SK-N-SH (cell line): ENCODE measurements around the gene FBXL7. TPM values are rescaled to one million over a fixed set of nuclear protein-coding genes. Genes with fewer than 3 reads are reported as not detected.

ENCODE experiments used
- CTCF ChIA-PET: fragments of 300-600, 350-600 bp; formaldehyde crosslinking; extraction: SDS; loops from one replicate; lab custom pipeline; 2021; lab: Yijun Ruan, JAX
- POLR2A ChIA-PET: fragments of 350-600 bp; sonication (Branson Sonifier 250); formaldehyde crosslinking; extraction: SDS; loops from one replicate; lab custom pipeline; 2020; ENCODE audit warnings: antibody characterized with exemption, inconsistent platforms; lab: Yijun Ruan, JAX
- DNase-seq: peaks from one replicate; pipeline ENCODE4 v3.0.0; 2012
- H2AFZ ChIP-seq: fragments of 200-600 bp; sonication (generic); 2 replicates; pipeline ENCODE4 v1.8.1; 2016; ENCODE audit warnings: antibody characterized with exemption, mild to moderate bottlenecking, low read depth
- H3F3A ChIP-seq: fragments of 200-600 bp; sonication (generic); replicated peaks from 2 replicates; pipeline ENCODE3; 2016; ENCODE audit warnings: antibody characterized with exemption, mild to moderate bottlenecking; ENCODE audit not compliant: insufficient read depth
- H3K27ac ChIP-seq, 2 experiments: fragments of 200-500 bp in 1 of 2; fragments of 200-600 bp in 1 of 2; sonication (Bioruptor generic) in 1 of 2; sonication (generic), shearing (Covaris generic) in 1 of 2; 2 replicates each; pipeline versions ENCODE4 v1.5.1 to v1.6.1; 2014 to 2016; ENCODE audit warnings: low read depth in 2 of 2, inconsistent platforms in 1 of 2, low read length in 1 of 2, mild to moderate bottlenecking in 1 of 2, mixed read lengths in 1 of 2
- H3K27me3 ChIP-seq: fragments of 200-600 bp; sonication (generic), shearing (Covaris generic); 2 replicates; pipeline ENCODE4 v1.6.1; 2016; ENCODE audit warnings: mixed run types; ENCODE audit not compliant: insufficient read depth
- H3K36me3 ChIP-seq, 2 experiments: fragments of 200-500 bp in 1 of 2; fragments of 200-600 bp in 1 of 2; sonication (Bioruptor generic) in 1 of 2; sonication (generic) in 1 of 2; replicated peaks in 1 of 2; 2 replicates each; pipeline versions ENCODE3 to v1.5.1; 2014 to 2016; ENCODE audit warnings: low read length in 1 of 2, mild to moderate bottlenecking in 1 of 2; ENCODE audit not compliant: insufficient read depth in 2 of 2, control insufficient read depth in 1 of 2
- H3K4me1 ChIP-seq, 2 experiments: fragments of 200-500 bp in 1 of 2; fragments of 200-600 bp in 1 of 2; sonication (Bioruptor generic) in 1 of 2; sonication (generic), shearing (Covaris generic) in 1 of 2; 2 replicates each; pipeline versions ENCODE4 v1.5.1 to v1.6.1; 2014 to 2016; ENCODE audit warnings: low read depth in 1 of 2, low read length in 1 of 2, mixed run types in 1 of 2; ENCODE audit not compliant: insufficient read depth in 2 of 2, control insufficient read depth in 1 of 2
- H3K4me2 ChIP-seq: fragments of 200-600 bp; sonication (generic), shearing (Covaris generic); 2 replicates; pipeline ENCODE4 v1.6.1; 2017; ENCODE audit warnings: mixed run types
- H3K4me3 ChIP-seq, 2 experiments: fragments of 200-500 bp in 1 of 2; fragments of 200-600 bp in 1 of 2; sonication (Bioruptor generic) in 1 of 2; sonication (generic), shearing (Covaris generic) in 1 of 2; 2 replicates each; pipeline versions ENCODE4 v1.5.1 to v1.8.1; 2014 to 2016; ENCODE audit warnings: low read depth in 2 of 2, inconsistent platforms in 1 of 2, low read length in 1 of 2, mild to moderate bottlenecking in 1 of 2, mixed read lengths in 1 of 2, moderate library complexity in 1 of 2
- H3K79me2 ChIP-seq: fragments of 200-600 bp; sonication (generic); 2 replicates; pipeline ENCODE4 v1.8.1; 2017; ENCODE audit warnings: mild to moderate bottlenecking; ENCODE audit not compliant: insufficient read depth
- H3K9ac ChIP-seq: fragments of 200-600 bp; sonication (generic); 2 replicates; pipeline ENCODE4 v1.6.1; 2017; ENCODE audit warnings: mixed run types
- H3K9me2 ChIP-seq: fragments of 200-600 bp; sonication (generic); 2 replicates; pipeline ENCODE4 v1.6.1; 2017; ENCODE audit warnings: mixed run types
- H3K9me3 ChIP-seq: fragments of 200-600 bp; sonication (generic); 2 replicates; pipeline ENCODE4 v1.6.1; 2017; ENCODE audit warnings: mixed run types, mild to moderate bottlenecking, moderate library complexity
- H4K20me1 ChIP-seq: fragments of 200-600 bp; sonication (generic); 2 replicates; pipeline ENCODE4 v1.6.1; 2017; ENCODE audit warnings: mild to moderate bottlenecking, mixed run types; ENCODE audit not compliant: insufficient read depth
- CHD2 ChIP-seq: fragments of 150-350 bp; IDR thresholded peaks from 2 replicates; pipeline ENCODE4 v1.6.1; 2018; ENCODE audit warnings: low read length; ENCODE audit not compliant: partially characterized antibody
- ELF1 ChIP-seq: IDR thresholded peaks from 2 replicates; pipeline ENCODE4 v1.4.0; 2012
- EP300 ChIP-seq, 2 experiments: IDR thresholded peaks; 2 replicates each; pipeline versions ENCODE4 v1.4.0 to v1.6.1; 2012; ENCODE audit warnings: borderline replicate concordance in 1 of 2, low read depth in 1 of 2, low read length in 1 of 2
- FOSL2 ChIP-seq: IDR thresholded peaks from 2 replicates; pipeline ENCODE4 v1.4.0; 2012; ENCODE audit warnings: low read depth, mild to moderate bottlenecking, moderate library complexity, borderline replicate concordance
- FOXJ3 ChIP-seq: sonication (generic); formaldehyde crosslinking; IDR thresholded peaks from 2 replicates; pipeline ENCODE4 v1.5.1; 2020; ENCODE audit warnings: mild to moderate bottlenecking, missing genetic modification reagents
- GATA2 ChIP-seq: sonication (generic); formaldehyde crosslinking; IDR thresholded peaks from 2 replicates; pipeline ENCODE4 v1.5.0; 2020; ENCODE audit warnings: mild to moderate bottlenecking, missing genetic modification reagents
- JUND ChIP-seq: IDR thresholded peaks from 2 replicates; pipeline ENCODE4 v1.4.0; 2012
- MXI1 ChIP-seq: IDR thresholded peaks from 2 replicates; pipeline ENCODE4 v1.6.1; 2012; ENCODE audit warnings: mild to moderate bottlenecking, low read depth, low read length, improper control_type of control experiment
- NRF1 ChIP-seq: IDR thresholded peaks from 2 replicates; pipeline ENCODE4 v1.6.1; 2012; ENCODE audit warnings: low read depth, mild to moderate bottlenecking, low read length
- RFX5 ChIP-seq: IDR thresholded peaks from 2 replicates; pipeline ENCODE4 v1.6.1; 2012; ENCODE audit warnings: mild to moderate bottlenecking, improper control_type of control experiment, low read length
- YY1 ChIP-seq: IDR thresholded peaks from 2 replicates; pipeline ENCODE4 v1.4.0; 2012; ENCODE audit warnings: low read depth, mild to moderate bottlenecking
- WGBS: methylation state at CpG from one replicate; pipeline ENCODE4 v1.1.6; 2017; ENCODE audit warnings: low lambda C conversion rate; 5-methylcytosine and 5-hydroxymethylcytosine counted together
- polyA plus RNA-seq, 3 experiments: library from polyadenylated mRNA; depleted of rRNA; stranded (reverse); fragments of >200 nt; gene quantifications; 2 replicates each; pipeline ENCODE4 v1.2.3, GENCODE V29; 2012
- TF ChIP-seq, protein P1 (sequence below): fragments of 150-350 bp; IDR thresholded peaks from 2 replicates; pipeline ENCODE4 v1.6.1; 2016; ENCODE audit warnings: mild to moderate bottlenecking, low read depth, low read length
- TF ChIP-seq, protein P2 (sequence below): IDR thresholded peaks from 2 replicates; pipeline ENCODE4 v1.4.0; 2012; ENCODE audit warnings: low read depth, borderline replicate concordance
- TF ChIP-seq, protein P3 (sequence below): IDR thresholded peaks from 2 replicates; pipeline ENCODE4 v1.4.0; 2012; ENCODE audit warnings: low read depth
- TF ChIP-seq, protein P4 (sequence below): fragments of 200-600 bp; sonication (generic); IDR thresholded peaks from 2 replicates; pipeline ENCODE4 v1.6.1; 2017; ENCODE audit warnings: antibody characterized with exemption, mild to moderate bottlenecking, moderate library complexity

FBXL7 gene
- polyA plus RNA-seq, 1 of the 3 experiments (the other 2 are of a cell fraction): 7.0 TPM

DNA sequence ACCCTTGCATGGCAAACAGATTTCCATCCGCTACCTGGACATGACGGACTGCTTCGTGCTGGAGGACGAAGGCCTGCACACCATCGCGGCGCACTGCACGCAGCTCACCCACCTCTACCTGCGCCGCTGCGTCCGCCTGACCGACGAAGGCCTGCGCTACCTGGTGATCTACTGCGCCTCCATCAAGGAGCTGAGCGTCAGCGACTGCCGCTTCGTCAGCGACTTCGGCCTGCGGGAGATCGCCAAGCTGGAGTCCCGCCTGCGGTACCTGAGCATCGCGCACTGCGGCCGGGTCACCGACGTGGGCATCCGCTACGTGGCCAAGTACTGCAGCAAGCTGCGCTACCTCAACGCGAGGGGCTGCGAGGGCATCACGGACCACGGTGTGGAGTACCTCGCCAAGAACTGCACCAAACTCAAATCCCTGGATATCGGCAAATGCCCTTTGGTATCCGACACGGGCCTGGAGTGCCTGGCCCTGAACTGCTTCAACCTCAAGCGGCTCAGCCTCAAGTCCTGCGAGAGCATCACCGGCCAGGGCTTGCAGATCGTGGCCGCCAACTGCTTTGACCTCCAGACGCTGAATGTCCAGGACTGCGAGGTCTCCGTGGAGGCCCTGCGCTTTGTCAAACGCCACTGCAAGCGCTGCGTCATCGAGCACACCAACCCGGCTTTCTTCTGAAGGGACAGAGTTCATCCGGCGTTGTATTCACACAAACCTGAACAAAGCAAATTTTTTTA, 436.7 kb downstream of the FBXL7 start:
- no peak overlapping the region for H3K9ac ChIP-seq
- WGBS: 98% methylated on average over 35 of the region's 60 CpGs
- H3K79me2 ChIP-seq: no peaks in the 10 kb centered on the region
- no peaks in the 10 kb centered on the region for H3K27me3 ChIP-seq
- TF ChIP-seq FOSL2 (no peak), FOXJ3 (CRISPR knock-in tag) (no peak), NRF1 (no peak), RFX5 (no peak), CHD2 (no peak), ELF1 (no peak)
- TF ChIP-seq, protein P1, sequence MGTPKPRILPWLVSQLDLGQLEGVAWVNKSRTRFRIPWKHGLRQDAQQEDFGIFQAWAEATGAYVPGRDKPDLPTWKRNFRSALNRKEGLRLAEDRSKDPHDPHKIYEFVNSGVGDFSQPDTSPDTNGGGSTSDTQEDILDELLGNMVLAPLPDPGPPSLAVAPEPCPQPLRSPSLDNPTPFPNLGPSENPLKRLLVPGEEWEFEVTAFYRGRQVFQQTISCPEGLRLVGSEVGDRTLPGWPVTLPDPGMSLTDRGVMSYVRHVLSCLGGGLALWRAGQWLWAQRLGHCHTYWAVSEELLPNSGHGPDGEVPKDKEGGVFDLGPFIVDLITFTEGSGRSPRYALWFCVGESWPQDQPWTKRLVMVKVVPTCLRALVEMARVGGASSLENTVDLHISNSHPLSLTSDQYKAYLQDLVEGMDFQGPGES: no peak
- TF ChIP-seq, protein P2, sequence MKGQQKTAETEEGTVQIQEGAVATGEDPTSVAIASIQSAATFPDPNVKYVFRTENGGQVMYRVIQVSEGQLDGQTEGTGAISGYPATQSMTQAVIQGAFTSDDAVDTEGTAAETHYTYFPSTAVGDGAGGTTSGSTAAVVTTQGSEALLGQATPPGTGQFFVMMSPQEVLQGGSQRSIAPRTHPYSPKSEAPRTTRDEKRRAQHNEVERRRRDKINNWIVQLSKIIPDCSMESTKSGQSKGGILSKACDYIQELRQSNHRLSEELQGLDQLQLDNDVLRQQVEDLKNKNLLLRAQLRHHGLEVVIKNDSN: no peak
- TF ChIP-seq, all 33 proteins: peak for 0
- H3K9me2 ChIP-seq: no peaks in the 10 kb centered on the region
- POLR2A ChIA-PET: no interaction called here
- peaks cover 0 to 14% of the 10 kb centered on the region in 2 experiments; a peak in 2 of 4 replicates for H3K4me1 ChIP-seq
- H2AFZ ChIP-seq: no peak overlapping the region
- peaks cover 9 to 29% of the 10 kb centered on the region in 2 experiments for H3K36me3 ChIP-seq
- H3K9me3 ChIP-seq: no peaks in the 10 kb centered on the region
- no peaks in the 10 kb centered on the region for H3F3A ChIP-seq
- no peak overlapping the region for H3K4me3 ChIP-seq
- no peak for DNase-seq
- H4K20me1 ChIP-seq: no peaks in the 10 kb centered on the region
- H3K27ac ChIP-seq: no peak overlapping the region; a peak in 1 of 4 replicates
- CTCF ChIA-PET: no interaction called here
- no peak overlapping the region for H3K4me2 ChIP-seq

DNA sequence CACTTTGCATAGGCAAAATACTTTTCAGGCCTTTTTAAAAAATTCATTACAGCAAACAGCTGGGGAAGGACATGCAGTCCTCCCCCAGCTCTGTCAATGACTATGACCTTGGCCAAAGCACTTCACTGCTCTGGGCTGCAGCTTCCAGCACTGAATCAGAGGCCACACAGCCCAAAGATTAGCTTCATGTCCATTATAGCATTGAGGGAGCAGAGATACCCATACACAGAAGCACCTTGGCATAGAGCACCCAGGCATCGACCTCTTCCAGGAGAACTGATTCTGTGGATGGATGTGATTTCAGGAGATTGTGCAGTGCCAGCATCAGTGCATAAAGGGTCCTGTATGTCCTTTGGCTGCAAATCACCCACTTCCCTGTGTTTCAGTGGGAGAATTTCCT, 437.7 kb downstream of the FBXL7 start:
- Histone ChIP-seq H3K9me3 (no peaks in the 10 kb centered on the region), H3K4me1 (peaks cover 0 to 14% of the 10 kb centered on the region in 2 experiments; a peak in 2 of 4 replicates), H3K9ac (no peak overlapping the region), H3F3A (no peaks in the 10 kb centered on the region), H3K79me2 (no peaks in the 10 kb centered on the region), H3K27ac (peak overlapping the region in 1 of 2 experiments; percentile 12; a peak in 1 of 4 replicates), H3K27me3 (no peaks in the 10 kb centered on the region), H3K4me2 (no peak overlapping the region), H3K36me3 (peaks cover 9 to 29% of the 10 kb centered on the region in 2 experiments), H4K20me1 (no peaks in the 10 kb centered on the region), H2AFZ (no peak overlapping the region), H3K9me2 (no peaks in the 10 kb centered on the region), H3K4me3 (no peak overlapping the region)
- TF ChIP-seq CHD2: no peak
- ChIA-PET CTCF (no interaction called here), POLR2A (no interaction called here)
- WGBS: 25% methylated on average over 1 of the region's 1 CpG
- no peak for DNase-seq

DNA sequence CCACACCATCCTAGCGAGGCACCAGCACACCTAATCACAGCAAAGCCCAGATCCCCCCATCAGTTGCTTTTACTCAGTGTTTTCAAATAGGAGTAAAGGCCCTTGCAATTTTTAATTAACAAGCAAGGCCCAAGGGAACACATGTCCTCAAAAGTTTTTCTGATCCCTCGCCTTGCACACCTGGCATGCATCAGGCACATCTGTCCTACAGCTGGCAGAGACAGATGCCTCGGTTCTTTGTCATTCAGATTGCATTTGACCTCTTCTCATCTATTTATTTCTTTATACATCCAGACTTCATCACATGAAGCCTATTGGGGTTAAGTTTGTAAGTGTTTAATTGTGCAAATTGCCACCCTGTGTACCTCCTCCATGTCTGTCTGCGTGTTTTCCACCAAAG, 438.2 kb downstream of the FBXL7 start:
- DNase-seq: no peak
- Histone ChIP-seq H3F3A (no peaks in the 10 kb centered on the region), H3K79me2 (no peaks in the 10 kb centered on the region), H3K4me2 (no peak overlapping the region), H3K4me3 (no peak overlapping the region), H3K27ac (peak overlapping the region in 1 of 2 experiments; percentile 3; a peak in 2 of 4 replicates), H3K9ac (no peak overlapping the region), H3K4me1 (peaks cover 0 to 14% of the 10 kb centered on the region in 2 experiments; a peak in 2 of 4 replicates), H3K9me2 (no peaks in the 10 kb centered on the region), H4K20me1 (no peaks in the 10 kb centered on the region), H2AFZ (no peak overlapping the region), H3K9me3 (no peaks in the 10 kb centered on the region), H3K27me3 (no peaks in the 10 kb centered on the region), H3K36me3 (peaks cover 9 to 29% of the 10 kb centered on the region in 2 experiments)
- 84% methylated on average over 4 of the region's 4 CpGs for WGBS
- POLR2A ChIA-PET: no interaction called here
- CTCF ChIA-PET: no interaction called here
- TF ChIP-seq EP300 (IDR thresholded peaks at IDR 0.05; ENCODE audit: borderline replicate concordance in 1 of 2, low read depth in 1 of 2, low read length in 1 of 2) (no peak), MXI1 (no peak), GATA2 (no peak), ELF1 (no peak), CHD2 (no peak), YY1 (no peak), JUND (no peak)
- TF ChIP-seq, protein P3, sequence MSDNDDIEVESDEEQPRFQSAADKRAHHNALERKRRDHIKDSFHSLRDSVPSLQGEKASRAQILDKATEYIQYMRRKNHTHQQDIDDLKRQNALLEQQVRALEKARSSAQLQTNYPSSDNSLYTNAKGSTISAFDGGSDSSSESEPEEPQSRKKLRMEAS: no peak
- TF ChIP-seq, protein P4, sequence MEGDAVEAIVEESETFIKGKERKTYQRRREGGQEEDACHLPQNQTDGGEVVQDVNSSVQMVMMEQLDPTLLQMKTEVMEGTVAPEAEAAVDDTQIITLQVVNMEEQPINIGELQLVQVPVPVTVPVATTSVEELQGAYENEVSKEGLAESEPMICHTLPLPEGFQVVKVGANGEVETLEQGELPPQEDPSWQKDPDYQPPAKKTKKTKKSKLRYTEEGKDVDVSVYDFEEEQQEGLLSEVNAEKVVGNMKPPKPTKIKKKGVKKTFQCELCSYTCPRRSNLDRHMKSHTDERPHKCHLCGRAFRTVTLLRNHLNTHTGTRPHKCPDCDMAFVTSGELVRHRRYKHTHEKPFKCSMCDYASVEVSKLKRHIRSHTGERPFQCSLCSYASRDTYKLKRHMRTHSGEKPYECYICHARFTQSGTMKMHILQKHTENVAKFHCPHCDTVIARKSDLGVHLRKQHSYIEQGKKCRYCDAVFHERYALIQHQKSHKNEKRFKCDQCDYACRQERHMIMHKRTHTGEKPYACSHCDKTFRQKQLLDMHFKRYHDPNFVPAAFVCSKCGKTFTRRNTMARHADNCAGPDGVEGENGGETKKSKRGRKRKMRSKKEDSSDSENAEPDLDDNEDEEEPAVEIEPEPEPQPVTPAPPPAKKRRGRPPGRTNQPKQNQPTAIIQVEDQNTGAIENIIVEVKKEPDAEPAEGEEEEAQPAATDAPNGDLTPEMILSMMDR: no peak
- TF ChIP-seq, protein P2: no peak
